A549 (cell line): ENCODE data around the gene PRR7. TPM values are rescaled to one million over a fixed set of nuclear protein-coding genes. Genes with fewer than 3 reads are reported as not detected.

ENCODE experiments used
- ATAC-seq, 2 experiments: fragments of 200-7000 bp in 1 of 2; fragments of >200 bp in 1 of 2; cut with Nextera tagmentation in 1 of 2; cut with Tn5 transposase in 1 of 2; 3 replicates each; pipeline versions ENCODE4 v1.8.0 to v1.9.1; 2018 to 2020; ENCODE audit warnings: mild to moderate bottlenecking in 1 of 2, moderate library complexity in 1 of 2
- CTCF ChIA-PET: fragments of 300-600 bp; sonication (Branson Sonifier 250); formaldehyde crosslinking; extraction: SDS; loops from one replicate; lab custom pipeline; 2021; ENCODE audit warnings: antibody characterized with exemption, inconsistent platforms; lab: Yijun Ruan, JAX
- POLR2A ChIA-PET: fragments of 350-600 bp; formaldehyde crosslinking; extraction: SDS; loops from one replicate; lab custom pipeline; 2021; ENCODE audit warnings: antibody characterized with exemption, inconsistent platforms; lab: Yijun Ruan, JAX
- DNase-seq, 2 experiments: peaks; one replicate each; pipeline versions ENCODE4 v3.0.0 to v3.0.0-alpha.2; 2011 to 2016; ENCODE audit warnings: low read depth in 1 of 2, low spot score in 1 of 2
- FAIRE-seq: peaks from 2 replicates; lab custom pipeline; 2011; peaks lifted over from hg19 to GRCh38; lab: Jason Lieb, UNC
- H3K27ac ChIP-seq, 2 experiments: fragments of >200 bp; sonication (Bioruptor Twin); formaldehyde crosslinking; 3 replicates each; pipeline ENCODE4 v1.5.1; 2016 to 2017
- H3K4me1 ChIP-seq: fragments of >200 bp; sonication (Bioruptor Twin); formaldehyde crosslinking; 3 replicates; pipeline ENCODE4 v1.6.1; 2016
- H3K4me2 ChIP-seq: fragments of >200 bp; sonication (Bioruptor Twin); formaldehyde crosslinking; 3 replicates; pipeline ENCODE4 v1.6.1; 2016
- H3K4me3 ChIP-seq: fragments of >200 bp; sonication (Bioruptor Twin); formaldehyde crosslinking; 3 replicates; pipeline ENCODE4 v1.5.1; 2016
- H3K9me3 ChIP-seq: fragments of >200 bp; sonication (Bioruptor Twin); formaldehyde crosslinking; 3 replicates; pipeline ENCODE4 v1.6.1; 2016
- BCL3 ChIP-seq: fragments of >200 bp; sonication (Bioruptor Twin); formaldehyde crosslinking; IDR thresholded peaks from 3 replicates; pipeline ENCODE4 v1.6.1; 2016
- BHLHE40 ChIP-seq: IDR thresholded peaks from 2 replicates; pipeline ENCODE4 v1.6.1; 2012; ENCODE audit warnings: low read depth, low read length, inconsistent platforms
- CHD2 ChIP-seq: fragments of 150-350 bp; IDR thresholded peaks from 2 replicates; pipeline ENCODE4 v1.6.1; 2014; ENCODE audit warnings: low read length; ENCODE audit not compliant: partially characterized antibody
- CHD4 ChIP-seq: fragments of 200-600 bp; sonication (generic); IDR thresholded peaks from 2 replicates; pipeline ENCODE4 v1.6.1; 2016; ENCODE audit warnings: antibody characterized with exemption, mild to moderate bottlenecking, borderline replicate concordance
- CTCF ChIP-seq: fragments of >200 bp; sonication (Bioruptor Twin); formaldehyde crosslinking; IDR thresholded peaks from 3 replicates; pipeline ENCODE4 v1.5.1; 2016
- E2F6 ChIP-seq: IDR thresholded peaks from 2 replicates; pipeline ENCODE4 v1.6.1; 2012; ENCODE audit warnings: low read depth, borderline replicate concordance
- EHMT2 ChIP-seq: fragments of 200-600 bp; sonication (generic); IDR thresholded peaks from 2 replicates; pipeline ENCODE4 v1.6.1; 2016; ENCODE audit warnings: antibody characterized with exemption, low read depth, mild to moderate bottlenecking, moderate library complexity
- EP300 ChIP-seq, 2 experiments: fragments of >200 bp; sonication (Bioruptor Twin); formaldehyde crosslinking; IDR thresholded peaks; 2 replicates in 1 of 2; 3 replicates in 1 of 2; pipeline ENCODE4 v1.6.1; 2016 to 2017
- HES2 ChIP-seq: fragments of >200 bp; sonication (Bioruptor Twin); formaldehyde crosslinking; IDR thresholded peaks from 2 replicates; pipeline ENCODE4 v1.6.1; 2016
- HOXA7 ChIP-seq: fragments of 250-450 bp; sonication (Bioruptor Pico); IDR thresholded peaks from 2 replicates; pipeline ENCODE4 v1.5.0; 2020; ENCODE audit warnings: mild to moderate bottlenecking, moderate library complexity
- JUN ChIP-seq, 2 experiments: fragments of >200 bp; sonication (Bioruptor Twin); formaldehyde crosslinking; IDR thresholded peaks; 2 replicates in 1 of 2; 3 replicates in 1 of 2; pipeline ENCODE4 v1.6.1; 2016 to 2017
- JUNB ChIP-seq: fragments of >200 bp; sonication (Bioruptor Twin); formaldehyde crosslinking; IDR thresholded peaks from 2 replicates; pipeline ENCODE4 v1.6.1; 2016
- MAX ChIP-seq: IDR thresholded peaks from 2 replicates; pipeline ENCODE4 v1.6.1; 2012
- MYC ChIP-seq: IDR thresholded peaks from 2 replicates; pipeline ENCODE4 v1.6.1; 2012; ENCODE audit warnings: mild to moderate bottlenecking, inconsistent platforms, low read length, improper control_type of control experiment, borderline replicate concordance
- NFE2L2 ChIP-seq: fragments of 150-350 bp; conservative IDR thresholded peaks from 2 replicates; pipeline ENCODE4 v1.6.1; 2014; ENCODE audit warnings: low read length
- NPAS2 ChIP-seq: fragments of 250-450 bp; sonication (Bioruptor Pico); IDR thresholded peaks from 2 replicates; pipeline ENCODE4 v1.8.0; 2022; ENCODE audit warnings: mild to moderate bottlenecking, moderate library complexity, borderline replicate concordance
- POLR2A ChIP-seq: IDR thresholded peaks from 2 replicates; pipeline ENCODE4 v1.6.1; 2012; ENCODE audit warnings: mild to moderate bottlenecking, low read length
- RAD21 ChIP-seq, 2 experiments: fragments of >200 bp in 1 of 2; sonication (Bioruptor Twin) in 1 of 2; formaldehyde crosslinking in 1 of 2; IDR thresholded peaks in 1 of 2; conservative IDR thresholded peaks in 1 of 2; 2 replicates in 1 of 2; 3 replicates in 1 of 2; pipeline ENCODE4 v1.6.1; 2012 to 2018; ENCODE audit warnings: inconsistent platforms in 1 of 2
- RARB ChIP-seq: fragments of 250-450 bp; sonication (Bioruptor Pico); IDR thresholded peaks from 2 replicates; pipeline ENCODE4 v1.8.0; 2021; ENCODE audit warnings: mild to moderate bottlenecking, moderate library complexity
- SMC3 ChIP-seq: fragments of >200 bp; sonication (Bioruptor Twin); formaldehyde crosslinking; IDR thresholded peaks from 3 replicates; pipeline ENCODE4 v1.6.1; 2018; ENCODE audit warnings: inconsistent platforms
- ZNF302 ChIP-seq: fragments of 250-450 bp; sonication (Bioruptor Pico); IDR thresholded peaks from 2 replicates; pipeline ENCODE4 v1.9.0; 2021; ENCODE audit warnings: inconsistent platforms, mild to moderate bottlenecking, moderate library complexity
- ZSCAN20 ChIP-seq: fragments of 250-450 bp; sonication (Bioruptor Pico); IDR thresholded peaks from 2 replicates; pipeline ENCODE4 v1.8.0; 2022; ENCODE audit warnings: mild to moderate bottlenecking, moderate library complexity
- WGBS: methylation state at CpG from one replicate; pipeline ENCODE4 v1.1.6; 2017; ENCODE audit errors: missing lambda C conversion rate; 5-methylcytosine and 5-hydroxymethylcytosine counted together
- polyA plus RNA-seq, 4 experiments: library from polyadenylated mRNA; depleted of rRNA in 3 of 4; stranded (reverse); fragments of >200 nt; fragmentation: RNase III in 1 of 4; extraction: RNeasy Plus Mini Kit Qiagen cat#74134 plus additional on column Dnase treatment in 1 of 4; gene quantifications; 2 replicates in 3 of 4; 3 replicates in 1 of 4; pipeline ENCODE4 v1.2.3, GENCODE V29; 2011 to 2017

PRR7 gene
- polyA plus RNA-seq, 2 of the 4 experiments (the other 2 are of a cell fraction), result 2.2 to 11.0 TPM

- H3K4me1 ChIP-seq, result peaks cover 11% of the 10 kb centered on the region; the same call in 2 of the 3 replicates
- no peak for DNase-seq
- no peak within 1 kb of the TSS for H3K27ac ChIP-seq
- POLR2A ChIA-PET, result no interaction called here
- H3K9me3 ChIP-seq, result no peaks in the 10 kb centered on the region
- FAIRE-seq, result no peak
- TF ChIP-seq BCL3 (no peak), POLR2A (no peak), EHMT2 (no peak), CHD4 (no peak), HOXA7 (CRISPR knock-in tag) (no peak), NFE2L2 (no peak), RARB (CRISPR knock-in tag) (no peak), MYC (no peak), BHLHE40 (no peak)
- 94% methylated on average over 76 of the region's 92 CpGs for WGBS
- no peak within 1 kb of the TSS for H3K4me2 ChIP-seq
- CTCF ChIA-PET, result interaction anchor here (3.7 to 43.1 kb wide), 5 partner anchors 16 to 286 kb away, joined by 17 to 1107 read pairs (median 131); partner anchors contain the start of genes PDLIM7, PRR7 and SLC34A1
- no peak within 1 kb of the TSS for H3K4me3 ChIP-seq
- ATAC-seq, result no peak
Observed at GRCh38 chr5:177399997-177400868, 46.4 kb upstream of the PRR7 start, which contains the start of gene PFN3. Gene PFN3, minus strand, starts transcription at chr5:177400661. Its CDS starts 85 bp downstream, at chr5:177400576.

- CTCF ChIA-PET, result interaction anchor here (0.6 to 43.1 kb wide), 30 partner anchors 8 to 291 kb away, joined by 3 to 1107 read pairs (median 12); partner anchors contain the start of genes DBN1, GRK6, LMAN2 and PDLIM7
- no peaks in the 10 kb centered on the region for H3K9me3 ChIP-seq
- peak overlapping the region; percentile 83 to 92 for H3K27ac ChIP-seq
- peak; percentile 91 to 97 for DNase-seq
- peak; percentile 73 to 85 for ATAC-seq
- peak overlapping the region; percentile 97 for H3K4me2 ChIP-seq
- POLR2A ChIA-PET, result interaction anchor here (0.8 to 3.9 kb wide), 12 partner anchors 10 to 95 kb away, joined by 3 to 37 read pairs (median 4); partner anchors contain the start of genes GRK6 and PDLIM7
- peak overlapping the region; percentile 60 for H3K4me3 ChIP-seq
- 27% methylated on average over 22 of the region's 49 CpGs for WGBS
- no peak for FAIRE-seq
- peaks cover 11% of the 10 kb centered on the region; the same call in 2 of the 3 replicates for H3K4me1 ChIP-seq
- no peak for TF ChIP-seq JUNB
- TF ChIP-seq MYC, result no peak; the same call in 1 of the 2 replicates
- TF ChIP-seq CHD2, result no peak
- no peak for TF ChIP-seq ZNF302 (CRISPR knock-in tag)
- TF ChIP-seq RAD21 (conservative IDR thresholded peaks at IDR 0.05 in 1 of 2, IDR thresholded peaks at IDR 0.05 in 1 of 2), result peak; percentile 52 to 58
- TF ChIP-seq NPAS2 (CRISPR knock-in tag), result no peak
- TF ChIP-seq HES2, result no peak
- peak; percentile 73 for TF ChIP-seq SMC3
- TF ChIP-seq CTCF, result peak; percentile 68
- TF ChIP-seq E2F6, result peak; percentile 95
- peak in 1 of 2 experiments; percentile 58; a peak in 1 of 5 replicates for TF ChIP-seq JUN (IDR thresholded peaks at IDR 0.05)
- peak; percentile 48 for TF ChIP-seq POLR2A
- peak; percentile 97 for TF ChIP-seq MAX
- TF ChIP-seq ZSCAN20, result no peak
- no peak for TF ChIP-seq EP300 (IDR thresholded peaks at IDR 0.05)
- TF ChIP-seq, all 56 proteins: peak for 7
Observed at GRCh38 chr5:177402271-177403043, 44.2 kb upstream of the PRR7 start.
